Measurements from ENCODE around the gene RIPOR1.
"Not testable (repeated sequence)": the region's sequence is repeated elsewhere in the genome, so short reads cannot be mapped to it uniquely, and the experiment has no call there.

RIPOR1 gene

DNA sequence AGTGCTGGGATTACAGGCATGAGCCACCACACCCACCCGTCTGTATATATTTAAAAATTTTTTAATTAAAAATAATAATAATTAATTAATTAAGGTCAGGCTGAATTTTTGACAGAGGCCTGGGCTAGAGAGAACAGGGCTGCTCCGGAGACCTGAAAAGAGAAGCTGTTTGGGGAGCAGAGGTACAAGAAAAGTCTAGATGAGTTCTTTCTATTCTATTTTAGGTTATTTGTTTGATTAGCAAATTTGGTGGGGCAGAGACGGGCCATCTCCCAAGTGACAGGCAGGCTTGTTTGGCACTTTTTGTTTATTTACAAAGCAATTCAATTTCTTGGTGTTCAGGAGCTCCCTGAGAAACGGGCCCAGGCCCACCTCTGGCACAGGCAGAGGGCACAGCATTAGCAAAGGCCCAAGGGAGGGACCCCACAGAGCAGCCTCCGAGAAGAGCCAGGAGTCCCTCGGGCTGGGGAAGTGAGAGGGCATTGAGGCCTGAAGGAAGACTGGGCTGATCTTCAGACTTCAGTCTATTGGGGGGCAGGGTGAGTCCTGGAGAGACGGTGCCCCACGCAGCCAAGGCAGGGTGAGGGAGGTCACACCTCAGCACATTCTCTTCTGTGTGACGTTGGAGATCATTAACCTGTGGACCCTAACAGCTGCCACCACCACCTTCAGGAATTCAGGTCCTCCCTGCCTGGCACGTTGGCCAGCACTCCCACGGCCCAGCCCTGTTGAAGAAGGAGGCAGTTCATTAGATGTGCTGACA, 10.8 kb upstream of the RIPOR1 start:
- FAIRE-seq: no peak

GRCh38 chr16:67518676-67519075, 10.0 kb upstream of the RIPOR1 start:
- no peak for FAIRE-seq

DNA sequence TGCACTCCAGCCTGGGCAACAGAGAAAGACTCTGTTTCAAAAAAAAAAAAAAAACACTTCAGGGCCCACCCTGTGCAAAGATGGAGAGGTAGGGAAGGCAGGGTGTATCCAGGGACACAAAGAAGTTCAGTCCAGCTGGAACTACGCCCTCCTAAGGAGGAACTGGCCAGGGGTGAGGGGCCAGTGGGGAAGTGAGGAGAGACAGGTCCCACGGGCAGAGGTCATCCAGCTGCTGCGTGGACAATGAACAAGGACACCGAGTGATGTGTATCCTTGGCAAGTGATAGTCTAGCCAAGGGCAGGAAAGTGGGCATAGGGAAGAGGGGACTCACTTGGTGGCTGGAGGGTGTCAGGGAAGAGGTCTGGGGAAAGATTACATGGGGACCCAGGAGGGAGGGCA, 9.4 kb upstream of the RIPOR1 start:
- FAIRE-seq: no peak

DNA sequence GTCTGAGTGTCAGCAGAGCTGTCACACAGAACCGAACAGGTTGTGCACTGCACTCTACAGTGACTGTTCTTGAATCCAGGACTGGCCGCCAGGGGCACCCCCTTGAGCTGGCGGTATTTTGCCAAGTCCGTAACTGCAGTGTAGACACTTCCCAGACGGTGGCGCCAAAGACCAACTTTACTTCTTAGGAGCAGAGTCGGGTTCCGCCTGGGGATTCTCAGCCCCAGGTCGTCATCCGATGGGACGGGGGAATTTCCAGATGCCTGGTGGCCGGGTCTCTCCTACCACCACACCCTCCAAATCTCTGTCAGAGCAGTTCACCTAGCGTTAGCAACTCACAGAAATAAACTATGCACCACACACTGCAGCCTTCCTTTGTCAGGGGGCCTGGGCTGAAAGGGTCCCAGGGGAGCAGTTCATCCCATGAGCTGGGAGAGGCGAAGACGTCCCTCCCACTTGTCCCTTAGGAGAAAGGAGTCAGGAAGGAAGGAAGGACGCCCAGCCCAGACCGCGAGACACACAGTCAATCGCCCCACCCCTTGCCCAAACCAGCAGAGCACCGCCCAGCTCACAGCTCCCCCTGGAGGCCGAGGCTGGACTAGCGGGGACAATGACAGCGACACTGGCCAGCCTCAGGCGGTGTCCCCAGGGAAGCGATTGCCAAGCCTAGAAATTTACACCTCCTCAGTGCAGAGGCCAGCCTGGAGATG, 7.4 kb upstream of the RIPOR1 start:
- no peak for FAIRE-seq

DNA sequence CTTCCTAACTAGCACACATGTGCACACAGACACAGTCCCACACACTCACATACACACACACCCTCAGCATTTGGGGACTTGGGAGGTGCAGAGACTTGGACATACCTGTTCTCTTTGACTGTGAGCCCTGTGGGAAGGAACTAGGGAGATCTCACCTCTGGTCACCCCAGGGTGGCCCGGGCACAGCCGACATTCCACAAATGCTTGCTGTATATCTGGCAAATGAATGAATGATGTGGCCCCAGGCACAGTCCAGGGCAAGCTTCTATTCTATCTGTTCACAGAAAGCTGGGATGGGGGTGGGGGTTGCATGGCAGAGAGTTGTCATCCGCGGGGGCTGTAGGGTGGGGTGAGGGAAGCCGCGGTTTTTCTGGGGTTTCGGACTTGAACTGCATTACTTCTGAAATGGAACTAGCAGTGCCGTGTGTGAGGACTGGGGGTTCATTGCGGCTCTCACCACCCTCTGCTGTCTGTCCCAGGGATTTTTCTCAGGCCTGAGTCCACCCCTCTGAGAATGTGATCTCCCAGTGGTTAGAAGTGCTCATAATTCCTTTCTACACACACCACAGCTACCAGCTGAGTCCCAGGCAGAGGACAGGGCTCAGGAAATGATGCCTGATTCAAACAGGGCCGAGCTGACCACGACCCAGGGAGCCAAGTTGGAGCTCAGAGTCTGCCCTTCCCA, 3.3 kb upstream of the RIPOR1 start:
- no peak for FAIRE-seq

DNA sequence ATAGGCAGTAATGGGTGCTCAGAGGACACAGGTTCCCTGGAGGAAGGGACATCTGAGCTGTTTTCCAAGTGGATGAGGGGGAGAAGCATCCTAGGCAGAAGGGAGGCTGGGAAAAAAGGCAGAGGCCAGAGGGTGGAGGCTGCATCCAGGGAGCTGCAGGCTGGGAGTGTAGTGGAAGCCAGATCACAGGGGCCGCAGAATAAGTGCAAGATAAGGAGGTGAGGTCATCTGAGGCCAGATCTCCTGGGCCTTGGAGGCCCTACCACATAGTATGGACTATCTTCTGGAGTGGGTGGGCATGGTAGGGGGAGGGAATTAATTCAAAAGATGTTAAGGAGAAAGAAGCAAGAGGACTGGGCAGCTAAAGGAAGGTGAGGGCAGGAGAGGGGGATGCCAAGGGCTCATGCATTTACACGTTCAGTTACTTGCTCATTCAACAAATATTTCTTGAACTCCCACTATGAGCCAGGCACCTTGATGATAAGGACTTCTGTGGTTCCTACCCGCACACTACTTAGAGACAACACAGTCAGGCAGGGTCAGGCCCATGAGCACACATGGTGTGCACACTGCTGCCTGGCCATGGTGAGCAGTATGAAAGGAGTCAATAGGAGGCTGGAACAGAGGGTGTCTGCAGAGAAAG, 2.4 kb upstream of the RIPOR1 start:
- no peak for FAIRE-seq

- no peak for FAIRE-seq
Observed at GRCh38 chr16:67528870-67529581, 397 bp downstream of the RIPOR1 start.

GRCh38 chr16:67529582-67530012, 968 bp downstream of the RIPOR1 start:
- no peak for FAIRE-seq

DNA sequence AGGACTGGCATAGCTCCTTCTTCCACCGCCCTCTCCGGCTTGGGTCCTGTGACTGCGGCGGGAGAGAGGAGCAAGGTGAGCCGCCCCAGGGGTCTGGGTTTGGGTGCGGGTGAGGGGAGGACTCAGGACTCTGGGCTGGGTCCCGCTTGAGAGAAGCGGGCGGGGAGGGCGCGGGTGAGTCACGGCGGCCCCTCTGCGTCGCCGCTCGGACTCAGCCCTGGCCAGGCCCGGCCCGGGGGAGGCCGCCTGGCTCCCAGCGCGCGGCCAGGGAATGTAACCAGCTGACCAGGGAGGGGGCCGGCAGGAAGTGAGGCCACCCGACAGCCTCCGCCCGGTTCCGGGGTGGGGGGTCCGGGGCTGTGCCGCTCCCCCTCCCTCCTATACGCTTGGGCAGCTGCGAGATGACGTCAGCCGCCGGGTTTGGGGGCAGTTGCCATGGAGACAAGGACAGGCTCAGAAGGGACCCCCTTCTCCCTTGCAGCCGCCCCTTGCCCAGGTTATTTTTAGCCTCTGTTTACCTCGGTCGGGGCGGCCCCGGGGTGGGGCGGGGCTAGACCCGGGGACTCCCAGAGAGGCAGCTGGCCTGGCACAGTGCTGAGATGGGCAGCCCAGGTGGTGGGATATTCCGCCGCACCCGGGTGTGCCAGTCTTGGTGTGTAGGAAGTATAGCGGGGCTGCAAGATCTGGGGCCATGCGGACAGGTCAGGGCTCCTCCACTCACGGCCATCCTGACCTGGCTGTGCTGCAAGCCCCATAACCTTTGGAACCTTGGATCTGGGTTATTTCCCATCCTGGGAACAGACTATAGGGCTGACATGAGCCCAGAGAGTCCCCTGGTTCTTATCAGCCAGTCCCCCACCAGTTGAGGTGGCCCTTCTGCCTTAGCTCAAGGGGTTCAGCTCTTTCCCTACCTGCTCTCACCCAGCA, 1.6 kb downstream of the RIPOR1 start:
- no peak for FAIRE-seq

DNA sequence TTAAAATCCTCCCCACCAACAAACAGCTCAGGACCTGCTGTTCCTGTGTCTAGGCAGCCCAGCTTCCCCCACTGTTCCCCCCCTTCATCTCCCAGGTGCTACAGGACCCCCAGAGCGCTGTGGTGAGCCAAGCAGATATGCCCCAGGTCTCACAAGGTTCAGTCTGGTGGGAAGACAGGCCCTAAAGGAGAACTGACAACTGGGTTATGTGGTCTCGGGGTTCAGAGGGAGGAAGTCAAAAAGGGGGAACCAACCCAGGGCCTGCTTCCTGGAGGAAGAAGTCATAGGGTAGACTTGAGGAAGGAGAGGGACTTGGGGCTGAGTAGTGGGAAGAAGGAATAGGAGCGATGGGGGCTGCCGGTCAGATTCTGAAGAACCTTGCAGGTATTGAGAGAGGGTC, 2.6 kb downstream of the RIPOR1 start:
- no peak for FAIRE-seq

DNA sequence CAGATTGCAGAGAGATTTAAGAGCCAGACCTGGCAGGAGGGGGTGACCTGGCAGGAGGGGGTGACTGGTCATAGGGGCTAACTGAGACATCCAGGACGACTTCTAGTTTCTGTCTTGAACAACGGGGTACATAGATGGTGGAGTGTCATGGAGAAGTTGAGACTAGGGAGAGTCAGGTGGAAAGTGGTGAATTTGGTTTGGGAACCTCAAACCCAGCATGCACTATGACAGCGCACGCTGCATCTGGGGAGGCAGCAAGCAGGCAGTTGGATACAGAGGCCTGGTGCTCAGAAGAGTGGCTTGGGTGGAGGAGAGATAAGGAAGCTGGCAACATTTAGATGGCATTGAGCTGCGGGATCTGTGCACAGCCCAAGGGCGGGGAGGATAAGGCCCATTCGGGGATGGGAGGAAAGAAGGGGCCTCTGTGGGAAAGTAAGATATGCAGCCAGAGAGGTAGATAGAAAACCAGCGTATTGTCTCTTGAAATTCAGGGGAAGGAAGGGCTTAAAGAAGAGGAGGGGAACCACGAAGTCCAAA, 4.5 kb downstream of the RIPOR1 start:
- no peak for FAIRE-seq

GRCh38 chr16:67533987-67534386, 5.4 kb downstream of the RIPOR1 start:
- not testable (repeated sequence) for FAIRE-seq

DNA sequence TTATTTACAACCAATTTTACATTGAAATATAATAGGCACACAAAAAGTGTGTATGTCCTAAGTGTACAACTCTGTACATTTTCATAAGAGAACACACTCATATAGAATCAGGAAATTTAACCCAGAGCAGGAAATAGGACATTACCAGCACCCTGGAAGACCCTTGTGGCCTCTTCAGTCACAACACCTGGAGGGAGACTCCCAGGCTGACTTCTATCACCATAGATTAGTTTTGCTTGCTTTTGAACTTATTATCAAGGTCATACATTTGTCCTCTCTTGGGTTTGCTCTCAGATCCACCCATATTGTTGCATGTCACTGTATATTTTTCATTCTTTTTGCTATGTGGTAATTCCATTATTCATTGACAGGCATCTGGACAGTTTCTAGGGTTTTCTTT, 5.8 kb downstream of the RIPOR1 start:
- FAIRE-seq: no peak

DNA sequence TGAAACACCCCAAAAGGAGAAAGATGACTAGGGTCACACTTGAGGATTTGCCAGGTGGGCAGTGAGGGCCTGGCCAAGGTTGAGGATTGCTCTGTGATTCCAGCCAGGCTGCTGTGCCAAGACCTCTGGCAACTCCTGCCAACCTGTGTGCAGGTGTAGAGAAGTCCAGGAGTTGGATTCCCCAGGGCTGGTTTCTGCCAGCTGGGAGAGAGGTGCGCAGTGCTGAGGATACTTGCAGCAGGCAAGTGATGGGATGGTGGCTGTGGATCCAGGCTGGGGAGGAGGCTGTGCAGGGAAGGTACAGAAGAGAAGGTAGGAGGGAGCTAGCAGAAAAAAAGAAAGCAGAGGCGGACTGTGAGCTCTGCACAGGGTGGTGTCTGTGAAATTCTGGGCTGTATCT, 6.6 kb downstream of the RIPOR1 start:
- no peak for FAIRE-seq

GRCh38 chr16:67537270-67537635, 8.6 kb downstream of the RIPOR1 start:
- no peak for FAIRE-seq

DNA sequence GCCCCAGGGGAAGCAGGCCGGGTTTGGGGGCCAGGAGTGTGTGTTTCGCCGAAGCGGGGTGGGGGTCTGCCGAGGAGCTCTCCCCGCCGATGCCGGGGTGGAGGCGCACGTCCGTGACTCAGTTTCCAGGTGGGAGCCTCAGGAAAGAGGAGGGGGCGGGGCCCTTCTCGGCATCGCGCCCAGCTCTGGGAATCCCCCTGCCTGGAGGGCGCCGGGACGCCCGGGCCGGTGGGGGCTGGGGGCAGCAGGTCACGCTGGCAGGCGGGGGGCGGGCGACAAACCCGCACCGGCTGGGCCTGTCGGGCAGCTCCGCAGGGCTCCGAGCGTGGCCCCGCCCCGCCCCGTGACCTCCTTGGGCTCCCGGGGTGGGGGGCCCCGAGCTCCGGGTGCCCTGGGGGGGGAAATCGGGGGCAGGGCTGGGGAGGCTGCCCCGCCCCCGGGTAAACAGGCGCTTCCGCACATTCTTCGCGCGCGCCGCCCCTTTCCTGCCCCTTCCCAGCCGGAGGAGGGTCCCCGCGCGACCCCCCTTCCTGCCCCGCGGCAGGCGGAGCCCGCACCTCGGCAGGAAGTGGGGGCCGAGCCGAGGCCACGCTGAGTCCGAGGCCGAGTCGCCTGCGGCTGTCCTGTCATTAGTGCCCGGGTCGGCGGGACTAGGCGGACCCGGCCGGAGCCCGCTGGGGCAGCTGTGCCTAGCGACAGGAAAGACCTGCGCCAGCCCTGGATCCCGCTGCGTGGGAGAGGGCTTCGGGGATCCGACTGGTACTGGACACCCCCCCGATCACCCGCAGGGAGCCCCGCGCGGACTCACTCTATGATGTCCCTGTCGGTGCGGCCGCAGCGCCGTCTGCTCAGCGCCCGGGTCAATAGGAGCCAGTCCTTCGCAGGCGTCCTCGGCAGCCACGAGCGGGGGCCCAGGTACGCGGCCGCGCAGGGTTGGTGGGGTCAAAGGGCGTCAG, 9.3 kb downstream of the RIPOR1 start:
- no peak for FAIRE-seq

GRCh38 chr16:67538666-67539101, 10.1 kb downstream of the RIPOR1 start:
- no peak for FAIRE-seq

- FAIRE-seq: no peak
Observed at GRCh38 chr16:67539271-67539670, 10.6 kb downstream of the RIPOR1 start.

GRCh38 chr16:67539691-67540635, 11.3 kb downstream of the RIPOR1 start:
- no peak for FAIRE-seq

Data from islet of Langerhans (tissue), 1 donor.